Activated CD8-positive, alpha-beta memory T cell treated with anti-CD3 and anti-CD28 coated beads for 1 hour (primary cell): ENCODE data around the gene PLLP.

Source experiments
- DNase-seq, 2 donors: peaks; one replicate each; pipeline ENCODE4 v3.0.0-alpha.2; 2020; ENCODE audit warnings: low read depth in 1 of 2; ENCODE audit errors: extremely low read depth in 1 of 2

Gene PLLP, protein sequence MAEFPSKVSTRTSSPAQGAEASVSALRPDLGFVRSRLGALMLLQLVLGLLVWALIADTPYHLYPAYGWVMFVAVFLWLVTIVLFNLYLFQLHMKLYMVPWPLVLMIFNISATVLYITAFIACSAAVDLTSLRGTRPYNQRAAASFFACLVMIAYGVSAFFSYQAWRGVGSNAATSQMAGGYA

DNA sequence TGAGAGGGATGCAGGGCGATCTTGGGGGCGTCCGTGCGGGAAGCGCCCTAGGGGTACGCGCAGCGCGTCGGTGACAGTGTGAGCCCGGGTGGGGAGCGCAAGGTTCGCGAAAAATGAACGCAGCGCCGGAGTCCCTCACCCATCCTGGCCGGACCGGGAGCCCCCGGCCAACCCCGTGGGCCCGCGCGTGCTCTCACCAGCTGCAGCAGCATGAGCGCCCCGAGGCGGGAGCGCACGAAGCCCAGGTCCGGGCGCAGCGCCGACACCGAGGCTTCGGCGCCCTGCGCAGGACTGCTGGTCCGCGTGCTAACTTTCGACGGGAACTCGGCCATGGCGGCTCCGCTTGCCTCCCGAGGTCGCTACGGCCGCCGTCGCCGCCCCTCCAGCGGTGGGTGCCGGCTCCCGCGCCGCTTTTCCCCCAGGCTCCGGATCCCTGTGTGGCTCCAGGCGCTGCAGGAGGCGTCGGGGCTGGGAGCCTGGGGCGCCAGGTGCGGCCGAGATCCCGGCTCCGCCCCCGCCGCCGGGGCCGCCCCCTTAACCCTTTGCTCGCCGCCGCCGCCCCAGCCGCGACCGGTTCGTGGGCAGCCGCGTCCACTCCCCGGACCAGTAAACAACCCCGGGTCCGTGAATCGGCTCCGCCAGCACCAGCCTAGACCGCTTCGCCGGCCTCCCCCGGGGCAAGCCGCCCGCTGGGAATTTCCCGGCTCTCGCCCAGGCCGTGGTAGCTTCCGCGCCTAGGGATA is at the start of gene PLLP:
Gene PLLP (minus strand): TSS at position 464 of the 743 bp plus-strand sequence. CDS start 132 bp downstream, at position 332.
- DNase-seq = peak in 1 of 2 donors; percentile 21

- no peak for DNase-seq
Measured at GRCh38 chr16:57333402-57333801, 48.9 kb upstream of the PLLP start.

DNA sequence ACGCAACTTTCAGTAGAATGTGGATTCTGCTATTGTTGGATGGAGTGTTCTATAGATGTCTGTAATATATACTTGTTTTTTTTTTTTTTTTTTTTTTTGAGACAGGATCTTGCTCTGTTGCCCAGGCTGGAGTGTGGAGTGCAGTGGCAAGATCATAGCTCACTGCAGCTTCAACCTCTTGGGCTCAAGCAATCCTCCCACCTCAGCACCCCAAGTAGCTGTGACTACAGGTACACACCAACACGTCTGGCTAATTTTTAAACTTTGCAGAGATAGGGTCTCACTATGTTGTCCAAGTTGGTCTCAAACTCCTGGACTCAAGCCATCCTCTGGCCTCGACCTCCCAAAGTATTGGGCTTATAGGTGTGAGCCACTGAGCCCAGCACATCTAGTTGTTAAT is 46.9 kb upstream of the PLLP start:
- DNase-seq = no peak

GRCh38 chr16:57329718-57330327 is 45.4 kb upstream of the PLLP start:
- DNase-seq = no peak

DNA sequence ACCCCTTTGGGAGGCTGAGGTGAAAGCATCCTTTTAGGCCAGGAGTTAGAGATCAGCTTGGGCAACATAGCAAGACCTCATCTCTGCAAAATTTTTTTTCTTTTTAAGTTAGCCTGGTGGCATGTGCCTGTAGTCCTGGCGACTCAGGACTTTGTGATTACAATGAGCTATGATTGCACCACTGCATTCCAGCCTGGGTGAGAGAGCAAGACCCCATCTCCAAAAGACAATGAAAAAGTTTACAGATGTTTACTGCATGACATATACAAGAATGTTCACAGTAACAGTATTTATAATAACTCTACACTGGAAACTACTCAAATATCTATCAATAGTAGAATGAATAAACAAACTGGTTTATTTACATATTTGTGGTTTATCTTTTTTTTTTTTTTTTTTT is 41.0 kb upstream of the PLLP start:
- DNase-seq = no peak

DNA sequence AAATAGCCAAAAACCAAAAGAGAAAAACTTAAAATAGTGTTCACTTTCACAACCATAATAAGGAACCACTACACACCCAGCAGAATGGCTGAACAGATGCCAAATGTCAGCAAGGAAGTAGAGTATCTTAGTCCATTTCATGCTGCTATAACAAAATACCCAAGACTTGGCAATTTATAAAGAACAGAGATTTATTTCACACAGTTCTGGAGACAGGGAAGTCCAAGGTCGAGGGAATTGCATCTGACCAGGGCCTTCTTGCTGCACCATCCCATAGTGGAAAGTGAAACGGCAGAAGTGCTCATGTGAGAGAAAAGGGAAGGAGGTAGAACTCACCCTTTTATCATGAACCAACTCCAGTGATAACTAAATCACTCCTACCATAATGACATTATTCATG is 40.3 kb upstream of the PLLP start:
- DNase-seq = no peak

- no peak for DNase-seq
Measured at GRCh38 chr16:57319646-57320045, 35.2 kb upstream of the PLLP start.

GRCh38 chr16:57318240-57318970 is 33.9 kb upstream of the PLLP start:
- DNase-seq = no peak

GRCh38 chr16:57316390-57317017 is 32.0 kb upstream of the PLLP start:
- DNase-seq = no peak

DNA sequence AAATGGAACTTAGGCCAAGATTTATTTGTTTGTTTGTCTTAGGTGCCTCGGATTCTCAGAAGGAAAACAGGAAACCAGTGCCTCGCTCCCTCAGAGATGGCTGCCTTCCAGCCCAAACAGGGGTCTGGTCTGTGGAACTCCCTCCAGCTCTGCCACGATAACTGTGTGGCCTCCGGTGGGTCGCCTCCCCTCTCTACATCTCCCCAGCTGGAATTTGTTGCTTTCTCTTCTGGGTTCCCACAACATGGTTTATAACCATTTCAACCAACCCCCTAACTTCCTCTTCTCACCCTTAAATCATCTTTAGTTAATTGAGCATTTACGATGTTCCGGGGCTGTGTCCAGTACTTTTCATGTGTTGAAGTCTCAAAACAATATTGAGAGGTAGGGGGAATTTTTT is 30.9 kb upstream of the PLLP start:
- no peak for DNase-seq

DNA sequence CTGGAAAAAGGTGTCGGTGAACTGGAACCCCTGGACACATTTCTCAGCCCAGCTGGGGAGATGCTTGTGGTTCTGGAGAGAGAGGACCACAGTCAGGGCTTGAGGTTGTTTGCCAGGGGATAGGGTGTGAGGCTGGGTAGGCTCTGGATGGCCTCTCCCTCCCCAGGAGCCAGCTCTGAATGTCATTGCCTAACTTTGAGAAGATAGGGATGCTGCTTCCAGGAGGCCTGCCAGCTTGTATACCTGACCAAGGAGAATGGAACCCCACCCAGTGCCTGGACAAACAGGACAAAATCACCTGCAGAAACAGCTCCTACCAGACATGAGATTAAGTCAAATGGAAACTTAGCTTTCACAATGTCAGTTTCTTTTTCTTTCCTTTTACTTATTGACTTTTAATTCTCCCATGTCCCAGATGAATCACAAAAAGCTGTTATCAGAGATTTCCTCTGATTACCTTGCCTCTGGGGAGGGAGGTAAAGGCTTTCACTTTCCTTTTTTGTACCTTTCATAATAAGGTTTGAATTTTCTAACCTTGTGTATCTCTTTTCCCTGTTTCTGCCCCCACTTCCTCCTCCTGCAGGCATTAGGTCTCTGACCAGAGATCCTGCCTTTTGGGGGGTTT is 29.8 kb upstream of the PLLP start:
- no peak for DNase-seq

DNA sequence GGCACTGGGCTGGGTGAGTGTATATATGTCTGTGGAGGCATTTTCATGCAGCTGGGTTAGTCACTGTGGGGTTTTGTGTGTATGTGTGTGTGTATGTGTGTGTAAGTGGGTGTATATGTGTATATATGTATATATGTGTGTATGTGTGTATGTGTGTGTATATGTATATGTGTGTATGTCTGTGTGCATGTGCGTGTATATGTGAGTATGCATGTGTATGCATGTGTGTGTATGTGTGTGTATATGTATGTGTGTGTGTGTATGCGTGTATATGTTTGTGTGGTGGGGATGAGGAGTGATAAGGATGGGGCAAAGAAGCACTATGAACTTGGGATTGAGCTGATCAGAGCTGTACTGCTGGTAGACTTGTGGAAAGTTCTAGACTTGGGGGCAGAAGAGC is 29.0 kb upstream of the PLLP start:
- DNase-seq = no peak

DNA sequence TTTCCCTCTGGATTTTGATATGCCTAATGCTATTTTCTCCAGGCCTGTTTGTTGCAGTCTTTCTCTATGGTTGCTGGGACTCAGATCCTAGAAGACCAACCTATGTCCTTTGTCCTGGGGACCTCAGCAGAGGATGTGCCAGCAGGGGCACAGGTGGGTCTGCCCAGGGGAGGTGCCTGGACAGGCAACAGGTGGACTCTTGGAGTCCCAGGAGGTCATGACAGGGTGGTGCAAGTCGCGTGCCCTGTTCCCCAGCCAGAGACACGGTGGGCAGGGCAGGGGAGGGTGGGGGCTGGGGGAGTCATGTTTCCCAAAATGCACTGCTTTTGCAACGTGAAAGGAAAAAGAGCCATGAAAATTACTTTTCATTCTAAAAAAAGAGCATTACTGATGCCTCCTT is 26.3 kb upstream of the PLLP start:
- DNase-seq = no peak

DNA sequence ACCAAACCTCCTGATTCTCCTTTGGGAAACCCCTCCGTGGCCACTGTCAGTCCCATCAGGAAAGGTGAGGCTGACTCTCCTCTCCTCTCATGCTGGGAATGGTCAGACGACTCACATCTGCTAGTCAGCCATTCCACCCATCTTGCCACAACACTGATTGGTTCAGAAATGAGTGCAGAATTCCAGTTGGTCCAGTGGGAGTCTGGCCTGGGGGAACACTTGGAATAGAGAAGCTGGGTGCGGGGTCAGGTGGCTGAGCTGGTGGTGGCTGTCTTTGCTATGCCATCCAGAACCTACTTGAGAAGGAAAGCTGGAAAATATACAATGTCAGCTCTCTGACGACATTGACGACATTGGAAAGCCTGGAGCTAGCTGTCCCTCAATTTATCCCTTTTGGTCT is 23.6 kb upstream of the PLLP start:
- DNase-seq = no peak

DNA sequence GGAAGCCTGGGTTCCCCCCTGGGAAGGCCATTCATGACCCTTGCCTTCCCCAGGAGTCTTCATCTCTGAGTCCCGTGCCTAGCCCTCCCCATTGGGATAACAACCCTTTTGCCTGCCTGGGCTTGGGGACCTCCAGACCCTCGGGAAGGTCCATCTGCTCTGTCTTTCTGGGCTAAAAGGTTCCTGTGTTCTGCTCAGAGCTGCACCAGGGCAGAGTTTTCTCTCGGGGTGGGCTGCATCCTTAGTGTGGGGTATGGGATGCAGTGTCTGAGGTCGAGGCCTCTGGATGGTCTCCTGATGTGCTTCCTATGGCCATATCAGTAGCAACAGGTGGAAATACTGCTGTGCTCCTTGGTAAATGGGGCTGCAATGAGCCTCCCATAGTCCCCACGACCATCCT is 22.9 kb upstream of the PLLP start:
- DNase-seq = no peak

- no peak for DNase-seq
Measured at GRCh38 chr16:57306676-57307341, 22.3 kb upstream of the PLLP start.

DNA sequence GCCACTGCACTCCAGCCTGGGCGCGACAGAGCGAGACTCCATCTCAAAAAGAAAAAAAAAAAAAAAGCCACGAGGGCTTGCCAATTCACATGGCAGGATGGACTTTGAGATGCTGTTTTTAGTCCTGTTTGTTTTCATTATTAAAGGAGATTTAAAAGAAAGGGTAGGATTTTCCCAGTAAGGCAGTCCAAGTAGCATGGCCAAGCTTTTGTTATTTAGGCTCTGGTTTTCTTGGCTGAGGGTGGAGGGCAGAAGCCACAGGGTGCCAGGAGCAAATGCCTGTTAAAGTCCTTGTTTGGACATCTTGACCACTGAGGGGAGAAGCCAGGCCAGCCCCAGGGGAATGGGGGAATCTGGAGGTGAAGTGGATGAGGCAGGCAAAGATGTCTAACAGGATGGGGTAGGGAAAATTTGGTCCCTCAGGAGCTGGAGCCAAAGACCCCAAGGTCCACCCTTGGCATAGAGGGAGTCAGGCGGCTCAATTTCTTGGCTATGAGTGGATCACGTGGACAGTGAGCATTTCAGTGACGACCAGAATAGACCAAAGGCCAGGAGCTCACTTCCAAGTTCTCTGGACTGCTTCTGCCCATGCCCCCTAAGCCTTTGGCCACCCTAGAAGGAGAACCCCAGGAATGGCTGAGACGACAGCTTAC is 20.8 kb upstream of the PLLP start:
- DNase-seq = no peak

DNA sequence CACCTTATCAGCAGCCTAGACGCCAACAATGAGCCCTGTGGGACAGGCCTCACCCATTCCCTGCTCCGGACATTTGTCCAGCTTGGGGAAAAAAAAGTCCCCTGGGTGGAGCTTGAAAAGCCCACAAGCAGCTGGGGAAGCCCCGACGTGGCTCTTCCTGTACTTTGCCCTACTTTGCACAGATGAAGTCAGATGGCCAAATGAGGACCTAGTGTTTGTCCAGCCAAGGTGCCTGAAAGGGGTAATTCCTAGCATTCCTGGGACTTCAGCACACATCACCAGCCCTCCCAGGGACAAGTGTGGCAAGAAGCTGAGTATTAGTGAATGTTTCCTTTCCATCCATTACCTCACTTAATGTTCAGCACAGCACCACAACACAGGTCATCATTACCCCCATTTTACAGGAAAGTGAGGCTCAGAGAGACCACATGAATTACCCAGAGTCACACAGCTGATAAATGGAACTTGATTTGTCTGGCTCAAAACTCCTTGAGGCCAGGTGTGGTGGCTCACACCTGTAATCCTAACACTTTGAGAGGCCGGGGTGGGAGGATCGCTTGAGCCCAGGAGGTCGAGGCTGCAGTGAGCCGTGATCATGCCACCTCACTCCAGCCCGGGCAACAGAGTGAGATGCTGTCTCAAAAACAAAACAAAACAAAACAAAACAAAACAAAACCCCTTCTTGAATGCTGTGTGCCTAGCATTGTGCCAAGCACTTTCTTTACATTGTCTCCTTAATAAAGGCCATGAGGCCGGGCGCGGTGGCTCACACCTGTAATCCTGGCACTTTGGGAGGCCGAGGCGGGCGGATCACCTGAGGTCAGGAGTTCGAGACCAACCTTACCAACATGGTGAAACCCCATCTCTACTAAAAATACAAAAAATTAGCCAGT is 19.9 kb upstream of the PLLP start:
- no peak for DNase-seq

GRCh38 chr16:57303910-57304168 is 19.4 kb upstream of the PLLP start:
- DNase-seq = no peak
